HG03103 (cell line): ENCODE data around the gene RPL22.

ENCODE experiments used
- ATAC-seq: cut with Tn5 transposase; IDR thresholded peaks from one replicate; pipeline ENCODE4 v1.9.1; 2021; ENCODE audit warnings: low read depth; ENCODE audit not compliant: unreplicated experiment

Gene RPL22

DNA sequence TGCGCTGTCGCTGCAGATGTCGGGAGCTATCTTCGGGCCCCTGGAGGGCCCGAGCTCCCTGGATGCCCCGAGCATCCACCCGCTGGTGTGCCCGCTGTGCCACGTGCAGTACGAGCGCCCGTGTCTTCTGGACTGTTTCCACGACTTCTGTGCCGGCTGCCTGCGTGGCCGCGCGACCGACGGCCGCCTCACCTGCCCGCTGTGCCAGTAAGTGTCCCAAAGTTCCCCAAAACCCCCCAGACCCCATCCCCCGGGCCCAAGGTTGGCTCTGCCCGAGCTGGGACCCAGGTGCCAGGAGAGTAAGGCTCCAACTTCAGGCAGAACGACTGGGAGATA, 7.1 kb upstream of the RPL22 start:
- no peak for ATAC-seq

GRCh38 chr1:6205849-6206519, 6.6 kb upstream of the RPL22 start, which contains the start of gene RNF207:
TSS of gene RNF207 (plus strand) at chr1:6206119. CDS start at chr1:6206536, 417 bp downstream.
- peak; percentile 45 for ATAC-seq

- ATAC-seq, result no peak
Observed at GRCh38 chr1:6202256-6202655, 2.9 kb upstream of the RPL22 start.

DNA sequence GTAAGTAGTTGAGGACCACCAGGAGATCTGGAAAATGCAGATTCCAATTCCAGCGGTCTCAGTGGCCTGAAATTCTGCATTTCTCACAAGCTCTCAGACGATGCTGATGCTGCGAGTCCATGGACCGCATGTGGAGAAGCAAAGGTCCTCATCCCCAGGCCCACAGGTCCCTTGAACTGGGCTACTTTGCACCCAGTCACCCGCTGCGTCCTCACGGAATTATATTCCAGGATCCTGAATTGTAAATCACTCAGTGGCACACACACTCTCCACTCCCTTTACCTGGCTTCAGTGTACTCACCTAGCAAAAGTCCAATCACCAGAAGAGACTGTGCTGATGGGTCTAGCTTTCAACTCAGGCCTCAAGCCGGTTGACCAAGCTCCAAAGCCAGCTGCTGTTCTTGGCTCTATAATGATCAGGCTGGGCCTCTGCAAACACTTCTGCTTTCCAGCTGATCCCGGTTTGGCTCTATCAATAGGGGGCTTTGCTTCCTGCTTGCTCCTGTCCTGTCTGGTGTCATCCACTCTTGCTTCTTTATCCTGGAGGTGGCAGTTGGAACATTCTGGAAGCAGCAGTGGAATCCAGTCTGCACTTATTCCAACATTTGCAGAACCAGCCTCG, 904 bp upstream of the RPL22 start:
- ATAC-seq, result no peak

DNA sequence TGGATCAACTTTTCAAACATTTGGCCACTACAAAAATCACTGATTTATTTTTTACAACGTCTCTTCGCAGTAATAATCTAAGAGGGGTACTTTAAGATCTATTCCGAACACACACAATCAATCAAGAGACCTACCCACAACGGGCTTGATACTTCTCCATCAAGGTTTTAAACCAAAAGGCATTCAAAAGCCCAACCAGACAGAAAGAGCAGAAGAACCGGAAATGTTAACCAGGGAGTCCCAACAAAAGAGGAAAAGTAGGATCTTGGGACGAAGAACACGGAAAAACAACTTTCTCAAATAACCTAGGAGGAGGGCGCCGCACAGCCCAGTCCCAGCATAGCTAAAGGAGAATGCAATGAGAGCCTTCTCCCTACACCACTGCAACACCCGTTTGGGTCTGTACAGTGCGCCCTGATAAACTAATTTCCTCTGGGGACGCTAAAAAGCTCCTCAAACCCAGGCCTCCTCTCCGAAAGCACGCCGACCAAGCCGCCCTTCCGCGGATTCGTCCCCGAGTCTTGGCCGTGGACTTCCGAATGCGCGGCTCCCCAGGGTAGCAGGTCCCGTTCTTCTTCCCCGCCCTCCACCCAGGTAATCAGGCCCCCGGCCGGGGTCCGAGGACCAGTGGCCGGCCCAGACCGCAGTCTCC, 623 bp downstream of the RPL22 start:
- ATAC-seq, result peak; percentile 10

GRCh38 chr1:6197746-6198427, 1.5 kb downstream of the RPL22 start:
- no peak for ATAC-seq

DNA sequence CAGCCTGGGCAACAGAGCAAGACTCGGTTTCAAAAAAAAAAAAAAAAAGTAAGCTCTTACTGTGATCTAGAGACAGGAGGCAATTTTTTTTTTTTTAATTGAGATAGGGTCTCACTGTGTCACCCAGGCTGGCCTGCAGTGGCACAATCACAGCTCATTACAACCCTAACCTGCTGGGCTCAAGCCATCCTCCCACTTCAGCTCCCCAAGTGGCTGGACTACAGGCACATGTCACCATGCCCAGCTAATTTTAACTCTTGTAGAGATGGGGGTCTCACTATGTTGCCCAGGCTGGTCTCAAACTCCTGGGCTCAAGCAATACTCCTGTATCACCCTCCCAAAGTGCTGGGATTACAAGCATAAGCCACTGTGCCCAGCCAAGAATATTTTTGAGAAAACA, 7.4 kb downstream of the RPL22 start:
- no peak for ATAC-seq

- ATAC-seq, result no peak
Observed at GRCh38 chr1:6188466-6188865, 10.9 kb downstream of the RPL22 start.

- no peak for ATAC-seq
Observed at GRCh38 chr1:6185635-6186382, 13.6 kb downstream of the RPL22 start.

- ATAC-seq, result no peak
Observed at GRCh38 chr1:6185151-6185550, 14.2 kb downstream of the RPL22 start.

DNA sequence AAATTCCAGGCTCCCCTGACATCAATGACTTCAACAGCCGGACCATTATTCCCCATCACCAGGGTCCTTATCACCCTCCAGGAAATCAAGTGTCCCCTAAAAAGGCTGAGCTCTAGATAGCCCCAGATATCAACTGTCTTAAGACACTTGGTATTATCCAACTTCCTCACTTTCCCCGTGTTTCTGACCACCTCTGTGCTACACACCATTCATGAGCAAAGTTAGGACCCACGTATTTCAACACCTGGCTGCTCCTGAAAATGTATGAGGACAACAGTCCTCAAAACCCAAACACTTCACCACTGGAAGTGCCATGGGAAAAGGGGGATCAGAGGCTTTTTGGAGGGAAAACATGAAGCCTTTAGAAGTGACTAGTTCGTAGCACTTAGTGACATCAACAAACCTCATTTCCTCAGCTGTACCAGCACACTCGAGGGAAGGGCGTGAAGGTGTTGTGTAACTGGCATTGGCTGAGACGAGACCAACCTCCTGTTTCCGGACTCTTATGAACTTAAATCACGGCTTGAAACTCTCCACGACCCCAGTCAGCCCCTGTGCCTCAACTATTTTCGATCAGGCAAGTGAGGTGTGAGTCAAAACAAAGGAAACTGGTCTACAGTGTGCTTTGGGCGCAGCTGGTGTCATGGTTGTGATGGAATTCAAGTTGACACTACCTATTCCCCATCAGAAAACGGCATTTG, 15.2 kb downstream of the RPL22 start:
- no peak for ATAC-seq

DNA sequence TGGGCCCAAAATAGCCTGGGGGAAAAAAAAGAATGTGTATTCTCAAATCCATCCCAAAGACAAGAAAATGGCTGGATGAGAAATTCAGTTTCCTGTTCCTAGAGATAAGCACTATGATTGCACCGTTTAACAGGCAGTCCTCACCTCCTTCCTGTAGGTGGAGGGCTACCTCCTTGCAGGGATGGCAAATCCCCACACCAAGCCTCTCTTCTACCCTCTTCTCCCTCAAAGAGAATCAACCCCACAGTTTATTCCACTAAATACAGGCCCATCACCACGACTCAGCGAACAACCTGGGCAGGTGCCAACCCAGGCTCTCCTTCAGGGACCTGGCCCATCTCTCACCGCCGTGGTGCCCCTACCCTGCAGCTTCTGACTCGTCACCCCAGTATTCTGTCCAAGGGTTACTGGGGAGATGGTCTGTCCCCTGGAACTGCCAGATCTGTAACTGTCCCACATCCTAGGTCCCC, 15.8 kb downstream of the RPL22 start:
- no peak for ATAC-seq

GRCh38 chr1:6181347-6181770, 18.0 kb downstream of the RPL22 start:
- ATAC-seq, result no peak

GRCh38 chr1:6180707-6181311, 18.6 kb downstream of the RPL22 start:
- no peak for ATAC-seq

- no peak for ATAC-seq
Observed at GRCh38 chr1:6180268-6180706, 19.1 kb downstream of the RPL22 start, which contains the start of gene CHD5. TSS of gene CHD5 (minus strand) at chr1:6180321. CDS start at chr1:6180023, 298 bp downstream.

DNA sequence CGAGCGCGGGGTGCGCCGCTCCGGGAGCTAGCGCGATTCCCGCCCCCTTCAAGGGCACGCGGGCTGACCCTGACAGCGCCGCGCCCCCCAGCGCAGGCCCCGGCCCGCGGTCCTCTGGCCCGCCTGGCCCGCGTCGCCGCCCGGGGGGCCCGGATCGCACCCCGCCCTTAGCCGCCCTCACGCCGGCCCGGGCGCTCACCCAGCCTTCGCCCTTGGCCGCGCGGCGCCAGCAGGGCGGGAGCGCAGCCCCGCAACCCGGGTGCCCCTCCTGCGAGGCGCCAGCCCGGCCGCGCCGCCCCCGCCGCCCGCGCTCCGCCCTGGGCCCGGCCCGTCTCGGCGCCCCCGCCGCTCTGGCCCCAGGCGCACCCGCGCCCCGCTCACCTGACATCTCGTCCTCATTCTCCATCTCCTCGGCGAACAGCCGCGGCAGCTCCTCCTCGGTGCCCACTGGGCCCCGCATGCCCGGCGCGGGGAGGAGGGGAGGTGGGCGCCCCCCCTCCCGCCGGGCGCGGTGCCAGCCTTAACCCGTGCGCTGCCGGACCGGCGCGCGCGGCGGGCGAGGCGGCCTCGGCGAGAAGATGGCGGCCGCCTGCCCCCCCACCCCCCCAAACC, 19.7 kb downstream of the RPL22 start:
- no peak for ATAC-seq

- no peak for ATAC-seq
Observed at GRCh38 chr1:6178751-6179563, 20.4 kb downstream of the RPL22 start.
